ENCODE measurements around the gene PIGM. TPM values are rescaled to one million over a fixed set of nuclear protein-coding genes. Genes with fewer than 3 reads are reported as not detected.
A peak's percentile ranks its signal among the peaks of the same experiment; 100 is the strongest.
"Not testable (repeated sequence)": the region's sequence is repeated elsewhere in the genome, so short reads cannot be mapped to it uniquely, and the experiment has no call there.

The PIGM gene
- total and polyA plus RNA-seq, 5 donors = 2.7 to 4.6 (median 4.2) TPM

DNA sequence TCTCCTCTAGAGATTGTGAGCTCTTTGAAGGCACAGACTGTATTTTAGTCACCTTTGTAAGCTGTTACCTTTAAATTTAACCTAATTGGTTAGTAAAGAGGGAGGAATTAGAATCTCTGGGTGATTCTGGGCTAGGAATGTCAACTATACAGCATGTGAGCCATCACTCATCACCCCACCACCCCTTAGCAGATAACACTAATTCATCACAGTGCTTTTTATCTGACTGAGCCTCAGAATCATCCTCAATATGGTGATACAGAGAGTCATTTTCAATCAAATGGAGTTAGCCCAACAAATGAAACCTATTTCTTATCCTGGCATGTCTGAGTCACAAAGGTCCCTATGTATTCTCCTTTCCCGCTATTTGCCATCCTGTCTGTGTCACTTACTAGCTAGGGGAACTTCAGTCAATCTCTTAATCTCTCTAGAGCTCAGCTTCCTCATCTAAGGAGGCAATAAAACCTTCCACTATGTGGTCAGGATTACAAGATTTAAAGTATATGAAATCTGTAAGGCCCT lies 24.9 kb upstream of the PIGM start:
- DNase-seq (no peak), ATAC-seq (no peak)
- Histone ChIP-seq H3K27me3 (ENCODE audit: control insufficient read depth, insufficient read depth) (no peaks in the 10 kb centered on the region), H3K9me3 (ENCODE audit: control insufficient read depth, low read length) (no peaks in the 10 kb centered on the region), H3K27ac (ENCODE audit: low read length) (no peak overlapping the region), H3K4me3 (ENCODE audit: low read length) (no peak overlapping the region), H3K4me1 (ENCODE audit: control insufficient read depth, insufficient read depth, low read length) (no peaks in the 10 kb centered on the region)
- 27% methylated on average over 1 of the region's 1 CpG for WGBS
- intact Hi-C loops (cut with DNase I) = no loop called here

DNA sequence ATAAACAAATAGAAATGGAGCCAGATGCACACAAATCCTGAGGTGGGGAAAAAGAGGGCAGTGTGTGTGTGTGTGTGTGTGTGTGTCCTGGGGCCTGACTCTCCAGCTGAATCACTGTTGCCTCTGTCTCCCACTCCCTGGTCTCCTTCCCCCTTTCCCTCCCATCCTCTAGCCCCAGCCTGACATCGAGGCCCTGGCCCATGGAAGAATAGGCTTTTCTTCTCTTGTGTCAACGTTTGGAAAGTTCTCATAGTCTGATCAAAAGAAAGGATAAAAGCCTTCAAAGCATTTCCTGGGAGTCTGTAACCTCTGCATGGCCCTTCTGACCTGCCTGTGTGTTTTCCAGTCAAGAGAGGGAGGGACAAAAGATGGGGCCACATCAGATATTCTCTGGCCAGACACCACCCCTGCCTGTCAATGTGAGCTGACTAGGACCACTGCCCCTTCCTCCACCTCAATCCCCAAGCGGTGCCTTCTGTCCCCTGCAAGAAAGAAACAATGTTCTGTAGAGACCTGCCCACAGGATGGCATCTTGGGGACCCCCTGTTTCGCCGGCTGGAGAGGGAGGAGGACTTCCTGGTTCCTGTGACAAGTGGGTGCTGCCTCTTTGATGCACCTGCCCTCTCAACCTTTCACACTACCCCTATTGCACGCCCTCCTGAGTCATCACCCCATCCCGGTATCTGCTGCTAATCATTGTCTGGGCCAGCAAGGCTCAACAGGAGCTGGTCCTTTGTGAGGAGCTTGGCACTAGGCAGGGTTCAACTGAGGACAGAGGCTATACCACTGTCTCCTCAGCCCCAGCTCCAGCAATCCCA lies 22.0 kb upstream of the PIGM start:
- no peak for ATAC-seq

DNA sequence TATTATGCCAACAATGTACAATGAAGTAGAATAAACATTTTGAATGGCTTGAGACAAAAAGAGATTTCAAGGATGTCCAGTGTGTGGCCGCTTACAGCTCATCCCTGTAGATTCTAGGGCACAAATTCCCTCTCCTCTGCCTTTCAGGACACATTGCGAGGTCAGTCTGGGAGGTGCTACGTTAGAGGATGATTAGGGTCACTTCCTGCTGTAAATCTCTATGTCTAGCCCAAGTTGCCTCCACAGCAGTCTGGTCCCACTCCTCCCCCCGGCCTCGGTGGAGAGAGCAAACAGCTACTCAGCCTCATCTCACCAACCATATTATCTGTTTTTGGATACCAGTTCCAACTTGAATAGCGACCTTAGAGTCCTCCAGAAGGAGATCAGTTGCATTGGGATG lies 21.1 kb upstream of the PIGM start:
- H3K4me3 ChIP-seq (ENCODE audit: low read length) = no peak overlapping the region
- DNase-seq (no peak), ATAC-seq (no peak)
- no peaks in the 10 kb centered on the region for H3K4me1 ChIP-seq (ENCODE audit: control insufficient read depth, insufficient read depth, low read length)
- no peaks in the 10 kb centered on the region for H3K9me3 ChIP-seq (ENCODE audit: control insufficient read depth, low read length)
- H3K27ac ChIP-seq (ENCODE audit: low read length) = no peak overlapping the region
- no peaks in the 10 kb centered on the region for H3K27me3 ChIP-seq (ENCODE audit: control insufficient read depth, insufficient read depth)
- intact Hi-C loops (cut with DNase I) = no loop called here
- 67% methylated on average over 6 of the region's 6 CpGs for WGBS

More for the DNA sequence above, 22.0 kb upstream of the PIGM start:
- no peak for DNase-seq
- Histone ChIP-seq H3K27ac (ENCODE audit: low read length) (no peak overlapping the region), H3K9me3 (ENCODE audit: control insufficient read depth, low read length) (no peaks in the 10 kb centered on the region), H3K27me3 (ENCODE audit: control insufficient read depth, insufficient read depth) (no peaks in the 10 kb centered on the region), H3K4me1 (ENCODE audit: control insufficient read depth, insufficient read depth, low read length) (no peaks in the 10 kb centered on the region), H3K4me3 (ENCODE audit: low read length) (no peak overlapping the region)
- 59% methylated on average over 7 of the region's 7 CpGs for WGBS
- intact Hi-C loops (cut with DNase I) = no loop called here

DNA sequence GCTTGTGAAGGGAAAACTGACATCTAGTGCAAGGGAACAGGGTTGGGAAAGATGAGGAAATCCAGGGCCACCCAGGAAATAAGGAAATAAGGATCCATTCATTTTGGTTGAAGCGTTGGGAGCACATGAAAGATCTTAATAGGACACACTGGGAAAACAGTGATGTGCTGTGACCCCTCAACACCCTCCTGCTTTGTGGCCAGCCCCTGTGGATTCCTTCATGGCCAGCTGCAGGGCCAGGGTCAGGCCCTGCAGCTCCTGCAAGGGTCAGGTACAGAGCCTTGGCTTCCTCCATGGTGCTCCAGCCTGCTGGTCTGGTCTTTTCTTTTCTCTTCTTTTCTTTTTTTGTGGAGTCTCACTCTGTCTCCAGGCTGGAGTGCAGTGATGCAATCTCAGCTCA lies 18.8 kb upstream of the PIGM start:
- no peaks in the 10 kb centered on the region for H3K9me3 ChIP-seq (ENCODE audit: control insufficient read depth, low read length)
- ATAC-seq = no peak
- intact Hi-C loops (cut with DNase I) = no loop called here
- H3K27me3 ChIP-seq (ENCODE audit: control insufficient read depth, insufficient read depth) = no peaks in the 10 kb centered on the region
- DNase-seq = no peak
- WGBS = 80% methylated on average over 1 of the region's 1 CpG
- H3K27ac ChIP-seq (ENCODE audit: low read length) = no peak overlapping the region
- H3K4me3 ChIP-seq (ENCODE audit: low read length) = no peak overlapping the region
- peaks cover 2% of the 10 kb centered on the region for H3K4me1 ChIP-seq (ENCODE audit: control insufficient read depth, insufficient read depth, low read length)

DNA sequence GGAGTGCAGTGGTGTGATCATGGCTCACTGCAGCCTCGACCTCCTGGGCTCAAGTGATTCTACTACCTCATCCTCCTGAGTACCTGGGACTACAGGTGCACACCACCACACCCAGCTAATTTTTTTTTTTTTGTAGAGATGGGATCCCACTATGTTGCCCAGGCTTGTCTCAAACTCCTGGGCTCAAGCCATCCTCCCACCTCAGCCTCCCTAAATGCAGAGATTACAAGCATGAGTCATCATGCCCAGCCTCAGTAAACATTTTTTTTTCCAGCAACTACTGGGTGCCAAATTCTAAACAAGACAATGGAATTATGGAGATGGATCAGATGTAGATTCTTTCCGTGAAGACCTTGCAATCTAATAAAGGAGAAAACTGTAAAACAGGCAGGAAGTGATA lies 18.4 kb upstream of the PIGM start:
- WGBS = 73% methylated on average over 2 of the region's 2 CpGs
- DNase-seq; H3K27me3 ChIP-seq (ENCODE audit: control insufficient read depth, insufficient read depth); ATAC-seq; H3K4me3 ChIP-seq (ENCODE audit: low read length); intact Hi-C loops (cut with DNase I); H3K9me3 ChIP-seq (ENCODE audit: control insufficient read depth, low read length); H3K4me1 ChIP-seq (ENCODE audit: control insufficient read depth, insufficient read depth, low read length); H3K27ac ChIP-seq (ENCODE audit: low read length): not testable (repeated sequence)

DNA sequence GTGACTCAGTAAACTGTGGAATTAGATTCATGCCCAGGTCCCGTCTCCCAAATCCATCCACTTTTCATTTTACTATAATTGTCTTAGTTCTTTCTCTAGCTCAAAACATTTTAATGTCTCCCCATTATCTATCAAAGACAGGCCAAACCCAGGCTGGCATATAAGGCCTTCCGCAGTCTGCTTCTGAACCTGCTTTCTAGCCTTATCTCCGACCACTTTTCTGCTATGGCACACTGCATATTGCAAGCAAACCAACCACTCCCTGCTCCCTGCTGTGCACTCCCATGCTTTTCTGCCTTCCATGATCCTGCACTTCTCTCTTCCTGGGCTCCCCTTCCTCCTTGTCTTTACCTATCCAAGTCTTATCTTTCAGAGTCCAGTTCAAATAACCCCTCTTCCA lies 17.3 kb upstream of the PIGM start:
- ATAC-seq = no peak
- 86% methylated on average over 3 of the region's 3 CpGs for WGBS
- no peaks in the 10 kb centered on the region for H3K27me3 ChIP-seq (ENCODE audit: control insufficient read depth, insufficient read depth)
- H3K4me3 ChIP-seq (ENCODE audit: low read length) = no peak overlapping the region
- H3K27ac ChIP-seq (ENCODE audit: low read length) = no peak overlapping the region
- intact Hi-C loops (cut with DNase I) = loop anchor here in 1 of 4 donors (5.0 kb wide), 1 partner anchor 33 kb away; the partner anchor contains the start of gene KCNJ9
- no peak for DNase-seq
- peaks cover 2% of the 10 kb centered on the region for H3K4me1 ChIP-seq (ENCODE audit: control insufficient read depth, insufficient read depth, low read length)
- no peaks in the 10 kb centered on the region for H3K9me3 ChIP-seq (ENCODE audit: control insufficient read depth, low read length)

DNA sequence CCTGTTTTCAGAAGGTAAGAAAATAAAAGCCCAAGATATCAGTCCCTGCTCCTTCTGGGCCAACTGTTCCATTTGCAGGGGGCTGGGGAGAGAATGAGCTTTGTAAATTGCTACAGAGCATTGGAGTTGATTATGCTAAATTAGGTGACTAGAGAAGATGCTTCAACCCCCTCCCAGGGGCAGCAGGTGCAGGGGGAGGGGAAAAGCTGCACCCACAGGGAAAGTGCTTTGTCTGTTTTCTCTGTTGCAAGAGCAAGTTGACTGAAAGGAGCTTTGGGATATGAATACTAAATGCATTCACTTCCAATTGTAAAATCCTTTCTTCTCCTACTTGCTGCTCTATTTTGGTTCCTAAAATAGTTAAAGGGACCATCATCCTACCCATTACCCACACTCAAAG lies 16.5 kb upstream of the PIGM start:
- H3K27ac ChIP-seq (ENCODE audit: low read length) = no peak overlapping the region
- no peaks in the 10 kb centered on the region for H3K27me3 ChIP-seq (ENCODE audit: control insufficient read depth, insufficient read depth)
- intact Hi-C loops (cut with DNase I) = loop anchor here in 1 of 4 donors (5.0 kb wide), 1 partner anchor 34 kb away; the partner anchor contains the start of gene KCNJ9
- no peaks in the 10 kb centered on the region for H3K9me3 ChIP-seq (ENCODE audit: control insufficient read depth, low read length)
- no peak for ATAC-seq
- DNase-seq = no peak
- no peak overlapping the region for H3K4me3 ChIP-seq (ENCODE audit: low read length)
- peaks cover 2% of the 10 kb centered on the region for H3K4me1 ChIP-seq (ENCODE audit: control insufficient read depth, insufficient read depth, low read length)

DNA sequence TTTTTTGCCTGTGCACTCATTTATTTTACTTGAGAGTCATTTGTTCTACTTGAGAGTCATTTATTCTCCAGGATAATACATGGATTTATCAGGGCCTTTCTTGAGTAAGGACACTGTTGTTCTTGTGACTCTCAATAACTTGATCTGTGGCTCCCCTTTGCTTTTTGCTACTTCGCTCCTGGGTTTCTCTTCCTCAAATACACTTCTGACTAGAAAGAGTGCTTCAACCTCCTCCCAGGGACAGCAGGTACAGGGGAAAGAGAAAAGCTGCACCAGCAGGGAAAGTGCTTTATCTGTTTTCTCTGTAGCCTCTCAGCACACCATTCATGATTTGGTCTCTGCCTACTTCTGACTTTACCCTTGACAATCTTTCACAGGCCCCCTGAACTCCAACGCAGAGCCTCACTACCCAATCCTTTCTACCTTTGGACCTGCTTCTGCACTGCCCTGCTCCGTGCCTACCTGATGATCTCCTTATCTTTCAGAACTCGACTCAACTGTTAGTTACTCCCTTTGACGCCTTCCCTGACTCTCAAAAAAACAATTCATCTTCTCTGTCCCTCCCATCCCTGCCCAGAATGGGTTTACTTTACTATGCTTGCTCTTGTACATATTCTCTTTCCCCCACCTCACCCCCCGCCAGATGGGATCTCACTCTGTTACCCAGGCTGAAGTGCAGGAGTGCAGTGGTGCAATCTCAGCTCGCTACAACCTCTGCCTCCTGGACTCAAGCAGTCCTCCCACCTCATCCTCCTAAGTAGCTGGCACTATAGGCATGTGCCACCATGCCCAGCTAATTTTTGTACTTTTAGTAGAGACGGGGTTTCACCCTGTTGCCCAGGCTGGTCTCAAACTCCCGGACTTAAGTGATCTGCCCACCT lies 15.6 kb upstream of the PIGM start:
- no peak for DNase-seq
- H3K27ac ChIP-seq (ENCODE audit: low read length) = no peak overlapping the region
- no peaks in the 10 kb centered on the region for H3K9me3 ChIP-seq (ENCODE audit: control insufficient read depth, low read length)
- intact Hi-C loops (cut with DNase I) = loop anchor here in 1 of 4 donors (5.0 kb wide), 1 partner anchor 35 kb away; the partner anchor contains the start of gene KCNJ9
- 69% methylated on average over 9 of the region's 9 CpGs for WGBS
- H3K4me1 ChIP-seq (ENCODE audit: control insufficient read depth, insufficient read depth, low read length) = peaks cover 2% of the 10 kb centered on the region
- no peaks in the 10 kb centered on the region for H3K27me3 ChIP-seq (ENCODE audit: control insufficient read depth, insufficient read depth)
- no peak for ATAC-seq
- no peak overlapping the region for H3K4me3 ChIP-seq (ENCODE audit: low read length)

DNA sequence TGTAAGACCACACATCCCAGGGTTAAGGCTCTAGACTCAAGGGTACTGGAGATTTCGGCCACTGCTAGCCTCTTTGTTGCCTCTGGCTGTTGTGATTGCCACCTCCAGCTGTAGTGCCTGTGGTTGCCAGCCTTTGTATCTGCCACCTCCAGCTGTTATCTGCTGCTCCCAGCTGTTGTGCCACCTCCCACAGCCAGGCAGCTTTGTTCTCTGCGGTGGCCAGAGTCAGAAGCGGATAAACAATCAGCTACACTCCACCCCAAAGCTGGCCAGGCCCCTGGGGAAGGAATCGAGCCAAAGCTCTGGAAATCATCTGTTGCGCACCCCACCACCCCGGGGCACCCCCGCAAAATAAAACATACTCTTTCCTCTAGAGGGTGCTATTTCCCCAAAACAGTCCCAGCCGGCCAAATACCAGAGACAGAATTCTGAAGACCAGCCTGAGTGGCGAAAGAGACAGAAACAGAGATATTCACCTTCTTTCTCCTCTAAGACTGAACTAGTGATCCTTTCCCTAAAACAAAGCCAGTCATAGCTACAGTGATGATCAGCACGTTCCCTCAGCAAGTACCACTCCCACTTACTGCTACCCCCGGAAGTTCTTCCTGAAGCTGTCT lies 14.8 kb upstream of the PIGM start:
- DNase-seq (peak; percentile 54 to 75 (median 73)), ATAC-seq (peak; percentile 74 to 81)
- Histone ChIP-seq H3K27ac (ENCODE audit: low read length) (no peak overlapping the region), H3K4me3 (ENCODE audit: low read length) (no peak overlapping the region), H3K9me3 (ENCODE audit: control insufficient read depth, low read length) (no peaks in the 10 kb centered on the region), H3K4me1 (ENCODE audit: control insufficient read depth, insufficient read depth, low read length) (peaks cover 2% of the 10 kb centered on the region), H3K27me3 (ENCODE audit: control insufficient read depth, insufficient read depth) (no peaks in the 10 kb centered on the region)
- 6% methylated on average over 11 of the region's 11 CpGs for WGBS
- intact Hi-C loops (cut with DNase I) = loop anchor here in 1 of 4 donors (5.0 kb wide), 1 partner anchor 36 kb away; the partner anchor contains the start of gene KCNJ9

DNA sequence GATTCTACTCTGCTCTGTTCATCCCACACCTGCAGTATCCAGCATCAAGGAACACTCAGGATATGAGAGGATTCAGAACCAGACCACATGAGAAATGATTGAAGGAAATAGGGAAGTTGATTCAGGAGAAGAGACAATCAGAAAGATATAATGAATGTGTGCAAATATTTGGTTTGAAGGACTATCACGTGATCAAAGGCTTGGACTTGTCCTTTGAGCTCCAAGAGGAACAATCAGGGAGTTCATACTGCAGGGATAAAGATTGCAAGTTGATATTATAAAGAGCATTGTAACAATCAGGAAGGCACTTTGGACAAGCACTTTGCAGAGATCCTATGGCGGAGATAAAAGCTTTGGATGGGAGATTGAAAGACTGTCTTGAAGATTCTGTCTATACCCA lies 13.9 kb upstream of the PIGM start:
- 58% methylated on average over 2 of the region's 2 CpGs for WGBS
- Histone ChIP-seq H3K4me1 (ENCODE audit: control insufficient read depth, insufficient read depth, low read length) (peaks cover 2% of the 10 kb centered on the region), H3K9me3 (ENCODE audit: control insufficient read depth, low read length) (no peaks in the 10 kb centered on the region), H3K27ac (ENCODE audit: low read length) (no peak overlapping the region), H3K4me3 (ENCODE audit: low read length) (no peak overlapping the region), H3K27me3 (ENCODE audit: control insufficient read depth, insufficient read depth) (no peaks in the 10 kb centered on the region)
- ATAC-seq (no peak), DNase-seq (no peak)
- intact Hi-C loops (cut with DNase I) = loop anchor here in 1 of 4 donors (5.0 kb wide), 1 partner anchor 37 kb away; the partner anchor contains the start of gene KCNJ9

Measured in right cardiac atrium (tissue), 5 donors.